A549 (cell line): ENCODE results near the gene GOLGA2. TPM values are rescaled to one million over a fixed set of nuclear protein-coding genes. Genes with fewer than 3 reads are reported as not detected.

Source experiments
- ATAC-seq, 2 experiments: fragments of 200-7000 bp in 1 of 2; fragments of >200 bp in 1 of 2; cut with Nextera tagmentation in 1 of 2; cut with Tn5 transposase in 1 of 2; 3 replicates each; pipeline versions ENCODE4 v1.8.0 to v1.9.1; 2018 to 2020; ENCODE audit warnings: mild to moderate bottlenecking in 1 of 2, moderate library complexity in 1 of 2
- CTCF ChIA-PET: fragments of 300-600 bp; sonication (Branson Sonifier 250); formaldehyde crosslinking; extraction: SDS; loops from one replicate; lab custom pipeline; 2021; ENCODE audit warnings: antibody characterized with exemption, inconsistent platforms; lab: Yijun Ruan, JAX
- POLR2A ChIA-PET: fragments of 350-600 bp; formaldehyde crosslinking; extraction: SDS; loops from one replicate; lab custom pipeline; 2021; ENCODE audit warnings: antibody characterized with exemption, inconsistent platforms; lab: Yijun Ruan, JAX
- DNase-seq, 2 experiments: peaks; one replicate each; pipeline versions ENCODE4 v3.0.0 to v3.0.0-alpha.2; 2011 to 2016; ENCODE audit warnings: low read depth in 1 of 2, low spot score in 1 of 2
- FAIRE-seq: peaks from 2 replicates; lab custom pipeline; 2011; peaks lifted over from hg19 to GRCh38; lab: Jason Lieb, UNC
- H3K27ac ChIP-seq, 2 experiments: fragments of >200 bp; sonication (Bioruptor Twin); formaldehyde crosslinking; 3 replicates each; pipeline ENCODE4 v1.5.1; 2016 to 2017
- H3K4me1 ChIP-seq: fragments of >200 bp; sonication (Bioruptor Twin); formaldehyde crosslinking; 3 replicates; pipeline ENCODE4 v1.6.1; 2016
- H3K4me2 ChIP-seq: fragments of >200 bp; sonication (Bioruptor Twin); formaldehyde crosslinking; 3 replicates; pipeline ENCODE4 v1.6.1; 2016
- H3K4me3 ChIP-seq: fragments of >200 bp; sonication (Bioruptor Twin); formaldehyde crosslinking; 3 replicates; pipeline ENCODE4 v1.5.1; 2016
- H3K9me3 ChIP-seq: fragments of >200 bp; sonication (Bioruptor Twin); formaldehyde crosslinking; 3 replicates; pipeline ENCODE4 v1.6.1; 2016
- BCL3 ChIP-seq: fragments of >200 bp; sonication (Bioruptor Twin); formaldehyde crosslinking; IDR thresholded peaks from 3 replicates; pipeline ENCODE4 v1.6.1; 2016
- BHLHE40 ChIP-seq: IDR thresholded peaks from 2 replicates; pipeline ENCODE4 v1.6.1; 2012; ENCODE audit warnings: low read depth, low read length, inconsistent platforms
- CBX8 ChIP-seq: fragments of 200-600 bp; sonication (generic); IDR thresholded peaks from 2 replicates; pipeline ENCODE4 v1.6.1; 2016
- CTCF ChIP-seq: fragments of >200 bp; sonication (Bioruptor Twin); formaldehyde crosslinking; IDR thresholded peaks from 3 replicates; pipeline ENCODE4 v1.5.1; 2016
- FOXS1 ChIP-seq: fragments of 250-450 bp; sonication (Bioruptor Pico); IDR thresholded peaks from 2 replicates; pipeline ENCODE4 v1.5.0; 2020; ENCODE audit warnings: mild to moderate bottlenecking, moderate library complexity
- GATA3 ChIP-seq: IDR thresholded peaks from 2 replicates; pipeline ENCODE4 v1.6.1; 2012; ENCODE audit warnings: borderline replicate concordance
- HOXB13 ChIP-seq: fragments of 250-450 bp; sonication (Bioruptor Pico); IDR thresholded peaks from 2 replicates; pipeline ENCODE4 v1.5.0; 2020; ENCODE audit warnings: low read depth, mild to moderate bottlenecking, moderate library complexity
- HOXB5 ChIP-seq: fragments of 250-450 bp; sonication (Bioruptor Pico); IDR thresholded peaks from 2 replicates; pipeline ENCODE4 v1.5.0; 2020; ENCODE audit warnings: mild to moderate bottlenecking, moderate library complexity
- JUN ChIP-seq, 2 experiments: fragments of >200 bp; sonication (Bioruptor Twin); formaldehyde crosslinking; IDR thresholded peaks; 2 replicates in 1 of 2; 3 replicates in 1 of 2; pipeline ENCODE4 v1.6.1; 2016 to 2017
- KDM5A ChIP-seq: fragments of 200-600 bp; sonication (generic); IDR thresholded peaks from 2 replicates; pipeline ENCODE4 v1.6.1; 2016; ENCODE audit warnings: antibody characterized with exemption, mild to moderate bottlenecking
- MAFK ChIP-seq: fragments of 450-650 bp; IDR thresholded peaks from 2 replicates; pipeline ENCODE4 v1.6.1; 2014; ENCODE audit not compliant: partially characterized antibody
- MAZ ChIP-seq: fragments of 150-350 bp; IDR thresholded peaks from 2 replicates; pipeline ENCODE4 v1.6.1; 2014; ENCODE audit warnings: antibody characterized with exemption, low read depth, low read length, borderline replicate concordance
- NR3C1 ChIP-seq: fragments of >200 bp; sonication (Bioruptor Twin); formaldehyde crosslinking; IDR thresholded peaks from 3 replicates; pipeline ENCODE4 v1.6.1; 2017
- PHF8 ChIP-seq: fragments of 200-600 bp; sonication (generic); IDR thresholded peaks from 2 replicates; pipeline ENCODE4 v1.6.1; 2016; ENCODE audit warnings: low read depth, mild to moderate bottlenecking, antibody characterized with exemption, moderate library complexity, borderline replicate concordance
- RCOR1 ChIP-seq: fragments of 150-350 bp; IDR thresholded peaks from 2 replicates; pipeline ENCODE4 v1.6.1; 2014; ENCODE audit warnings: antibody characterized with exemption, low read length, low read depth
- REST ChIP-seq: fragments of 200-600 bp; sonication (generic); IDR thresholded peaks from 2 replicates; pipeline ENCODE4 v1.6.1; 2016; ENCODE audit warnings: antibody characterized with exemption, mild to moderate bottlenecking, moderate library complexity
- SMC3 ChIP-seq: fragments of >200 bp; sonication (Bioruptor Twin); formaldehyde crosslinking; IDR thresholded peaks from 3 replicates; pipeline ENCODE4 v1.6.1; 2018; ENCODE audit warnings: inconsistent platforms
- SREBF2 ChIP-seq: fragments of 450-650 bp; IDR thresholded peaks from 2 replicates; pipeline ENCODE4 v1.6.1; 2014; ENCODE audit warnings: mild to moderate bottlenecking, moderate library complexity
- USF2 ChIP-seq: fragments of 450-650 bp; IDR thresholded peaks from 2 replicates; pipeline ENCODE4 v1.6.1; 2014; ENCODE audit warnings: antibody characterized with exemption
- ZC3H11A ChIP-seq: fragments of 450-650 bp; IDR thresholded peaks from 2 replicates; pipeline ENCODE4 v1.6.1; 2014; ENCODE audit warnings: antibody characterized with exemption, mild to moderate bottlenecking
- ZNF302 ChIP-seq: fragments of 250-450 bp; sonication (Bioruptor Pico); IDR thresholded peaks from 2 replicates; pipeline ENCODE4 v1.9.0; 2021; ENCODE audit warnings: inconsistent platforms, mild to moderate bottlenecking, moderate library complexity
- WGBS: methylation state at CpG from one replicate; pipeline ENCODE4 v1.1.6; 2017; ENCODE audit errors: missing lambda C conversion rate; 5-methylcytosine and 5-hydroxymethylcytosine counted together
- polyA plus RNA-seq, 4 experiments: library from polyadenylated mRNA; depleted of rRNA in 3 of 4; stranded (reverse); fragments of >200 nt; fragmentation: RNase III in 1 of 4; extraction: RNeasy Plus Mini Kit Qiagen cat#74134 plus additional on column Dnase treatment in 1 of 4; gene quantifications; 2 replicates in 3 of 4; 3 replicates in 1 of 4; pipeline ENCODE4 v1.2.3, GENCODE V29; 2011 to 2017
- TF ChIP-seq, protein P1 (sequence below): fragments of 250-450 bp; sonication (Bioruptor Pico); IDR thresholded peaks from 2 replicates; pipeline ENCODE4 v1.5.0; 2020; ENCODE audit warnings: low read depth, mild to moderate bottlenecking, moderate library complexity
- TF ChIP-seq, protein P2 (sequence below): IDR thresholded peaks from 2 replicates; pipeline ENCODE4 v1.6.1; 2012
- TF ChIP-seq, protein P3 (sequence below): fragments of 250-450 bp; sonication (Bioruptor Pico); IDR thresholded peaks from 2 replicates; pipeline ENCODE4 v1.5.0; 2021; ENCODE audit warnings: mild to moderate bottlenecking, moderate library complexity, borderline replicate concordance

GOLGA2 gene
- polyA plus RNA-seq, 2 of the 4 experiments (the other 2 are of a cell fraction), result 55.3 to 60.1 TPM

DNA sequence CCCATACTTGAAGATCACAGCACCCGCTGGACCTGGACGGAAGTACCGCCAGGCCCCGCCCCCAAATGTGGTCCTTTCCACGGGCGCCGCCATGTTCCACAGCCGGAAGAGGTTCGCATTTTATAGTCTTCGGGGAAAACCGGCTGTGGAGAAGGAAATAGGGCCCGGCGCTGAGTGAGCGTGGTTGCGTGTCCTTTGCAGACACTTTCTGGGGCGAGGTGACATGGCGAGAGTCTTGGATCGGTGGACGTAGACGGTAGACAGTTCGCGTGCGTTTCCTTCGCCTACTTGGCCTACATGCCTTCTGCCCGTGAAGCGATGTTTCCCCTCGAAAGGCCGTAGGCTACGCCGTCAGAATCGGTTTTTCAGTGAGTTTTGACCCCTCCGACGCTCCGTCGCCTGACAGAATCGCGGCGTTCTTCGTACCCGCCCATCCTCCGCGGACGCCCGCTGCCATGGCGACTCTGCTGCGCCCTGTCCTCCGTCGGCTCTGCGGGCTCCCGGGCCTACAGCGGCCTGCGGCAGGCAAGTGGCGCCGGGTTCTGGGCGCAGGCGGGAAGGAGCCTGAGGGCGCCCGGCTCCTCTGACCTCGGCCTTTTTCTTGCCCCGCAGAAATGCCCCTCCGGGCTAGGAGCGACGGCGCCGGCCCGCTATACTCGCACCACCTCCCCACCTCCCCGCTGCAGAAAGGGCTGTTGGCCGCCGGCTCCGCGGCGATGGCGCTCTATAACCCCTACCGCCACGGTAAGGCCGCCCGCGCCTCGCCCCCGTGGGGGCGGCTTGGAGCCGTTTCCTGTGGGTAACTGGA lies 46.8 kb upstream of the GOLGA2 start, which contains the start of the genes COQ4 and TRUB2 (continued):
- no peak for TF ChIP-seq RCOR1
- TF ChIP-seq HOXB13 (CRISPR knock-in tag), result no peak
- no peak for TF ChIP-seq USF2
- peak; percentile 76 to 93 for TF ChIP-seq JUN (IDR thresholded peaks at IDR 0.05)
- TF ChIP-seq ZNF302, result no peak
- TF ChIP-seq MAFK, result peak; percentile 38
- TF ChIP-seq BHLHE40, result no peak
- TF ChIP-seq MAZ, result 0 out of 2 replicates have a peak, but pooled peaks have one; percentile 75
- no peak for TF ChIP-seq NR3C1
- TF ChIP-seq, protein P1, sequence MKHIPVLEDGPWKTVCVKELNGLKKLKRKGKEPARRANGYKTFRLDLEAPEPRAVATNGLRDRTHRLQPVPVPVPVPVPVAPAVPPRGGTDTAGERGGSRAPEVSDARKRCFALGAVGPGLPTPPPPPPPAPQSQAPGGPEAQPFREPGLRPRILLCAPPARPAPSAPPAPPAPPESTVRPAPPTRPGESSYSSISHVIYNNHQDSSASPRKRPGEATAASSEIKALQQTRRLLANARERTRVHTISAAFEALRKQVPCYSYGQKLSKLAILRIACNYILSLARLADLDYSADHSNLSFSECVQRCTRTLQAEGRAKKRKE (CRISPR knock-in tag), result no peak
- no peak for TF ChIP-seq HOXB5
- no peak for TF ChIP-seq SREBF2
- TF ChIP-seq, all 56 proteins: peak for 14

DNA sequence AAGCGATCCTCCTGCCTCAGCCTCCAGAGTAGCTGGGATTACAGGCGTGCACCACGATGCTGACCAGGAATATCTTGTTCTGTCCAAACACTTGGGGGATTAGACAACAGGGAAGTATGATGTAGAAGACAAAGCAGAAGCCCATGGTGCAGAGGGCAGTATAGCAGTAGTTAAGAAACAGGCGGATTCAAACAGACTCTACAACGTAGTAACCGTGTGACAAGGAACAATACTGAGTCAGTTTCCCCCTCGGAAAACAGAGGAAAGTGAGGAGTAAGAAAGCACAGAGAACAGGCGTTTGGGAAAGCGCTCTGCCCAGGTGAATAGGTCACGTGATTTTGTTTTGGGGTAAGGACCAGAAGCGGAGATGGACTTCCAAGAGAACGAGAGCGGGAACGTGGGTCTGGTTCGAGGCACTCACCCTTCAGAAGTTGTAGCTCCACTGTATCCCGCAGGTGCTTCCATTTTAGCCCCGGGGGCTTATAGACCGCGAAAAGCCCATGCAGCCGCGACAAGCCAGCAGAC lies 46.1 kb upstream of the GOLGA2 start:
- FAIRE-seq, result no peak
- 2% methylated on average over 21 of the region's 21 CpGs for WGBS
- ATAC-seq, result peak; percentile 10 to 38; a peak in 4 of 6 replicates
- no peak for DNase-seq
- H3K9me3 ChIP-seq, result no peaks in the 10 kb centered on the region
- peak overlapping the region; percentile 86 for H3K4me2 ChIP-seq
- peaks cover 20% of the 10 kb centered on the region for H3K4me1 ChIP-seq
- H3K4me3 ChIP-seq, result peak overlapping the region; percentile 74
- ChIA-PET POLR2A (no interaction called here), CTCF (interaction anchor here (0.9 to 2.9 kb wide), 6 partner anchors 11 to 27 kb away, joined by 4 to 16 read pairs (median 7); no protein-coding TSS in a partner anchor)
- peak overlapping the region; percentile 97 to 99 for H3K27ac ChIP-seq
- TF ChIP-seq GATA3, result no peak
- no peak for TF ChIP-seq SMC3
- peak; percentile 91 for TF ChIP-seq USF2
- TF ChIP-seq, protein P2, sequence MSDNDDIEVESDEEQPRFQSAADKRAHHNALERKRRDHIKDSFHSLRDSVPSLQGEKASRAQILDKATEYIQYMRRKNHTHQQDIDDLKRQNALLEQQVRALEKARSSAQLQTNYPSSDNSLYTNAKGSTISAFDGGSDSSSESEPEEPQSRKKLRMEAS, result no peak
- TF ChIP-seq CBX8, result no peak
- no peak for TF ChIP-seq FOXS1 (CRISPR knock-in tag)
- TF ChIP-seq BCL3, result 0 out of 3 replicates have a peak, but pooled peaks have one; percentile 19
- TF ChIP-seq ZC3H11A, result no peak
- peak; percentile 26; the same call in 1 of the 2 replicates for TF ChIP-seq PHF8
- TF ChIP-seq CTCF, result no peak
- TF ChIP-seq REST, result no peak
- TF ChIP-seq KDM5A, result peak; percentile 53
- TF ChIP-seq ZNF302, result no peak
- TF ChIP-seq, protein P3, sequence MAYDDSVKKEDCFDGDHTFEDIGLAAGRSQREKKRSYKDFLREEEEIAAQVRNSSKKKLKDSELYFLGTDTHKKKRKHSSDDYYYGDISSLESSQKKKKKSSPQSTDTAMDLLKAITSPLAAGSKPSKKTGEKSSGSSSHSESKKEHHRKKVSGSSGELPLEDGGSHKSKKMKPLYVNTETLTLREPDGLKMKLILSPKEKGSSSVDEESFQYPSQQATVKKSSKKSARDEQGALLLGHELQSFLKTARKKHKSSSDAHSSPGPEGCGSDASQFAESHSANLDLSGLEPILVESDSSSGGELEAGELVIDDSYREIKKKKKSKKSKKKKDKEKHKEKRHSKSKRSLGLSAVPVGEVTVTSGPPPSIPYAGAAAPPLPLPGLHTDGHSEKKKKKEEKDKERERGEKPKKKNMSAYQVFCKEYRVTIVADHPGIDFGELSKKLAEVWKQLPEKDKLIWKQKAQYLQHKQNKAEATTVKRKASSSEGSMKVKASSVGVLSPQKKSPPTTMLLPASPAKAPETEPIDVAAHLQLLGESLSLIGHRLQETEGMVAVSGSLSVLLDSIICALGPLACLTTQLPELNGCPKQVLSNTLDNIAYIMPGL (CRISPR knock-in tag), result no peak
- TF ChIP-seq, all 56 proteins: peak for 4
